Neural progenitor cell (in vitro differentiated cells): ENCODE results near the gene OXSR1. TPM values are rescaled to one million over a fixed set of nuclear protein-coding genes. Genes with fewer than 3 reads are reported as not detected.

Experiments
- DNase-seq: peaks from one replicate; pipeline ENCODE4 v3.0.0-alpha.2; 2016; ENCODE audit warnings: low spot score
- H2AFZ ChIP-seq: fragments of 200-600 bp; sonication (generic); replicated peaks from 2 replicates; pipeline ENCODE4 v1.6.1; 2016; ENCODE audit warnings: antibody characterized with exemption
- H3F3A ChIP-seq: fragments of 200-600 bp; sonication (generic); 2 replicates; pipeline ENCODE4 v1.6.1; 2016; ENCODE audit warnings: antibody characterized with exemption, low read depth
- H3K27ac ChIP-seq: fragments of 200-600 bp; sonication (generic); 2 replicates; pipeline ENCODE4 v1.5.1; 2016; ENCODE audit warnings: mild to moderate bottlenecking
- H3K27me3 ChIP-seq: fragments of 200-600 bp; sonication (generic); 2 replicates; pipeline ENCODE4 v1.6.1; 2016; ENCODE audit warnings: mild to moderate bottlenecking, moderate library complexity
- H3K36me3 ChIP-seq: fragments of 200-600 bp; sonication (generic); 2 replicates; pipeline ENCODE4 v1.5.1; 2016
- H3K4me1 ChIP-seq: fragments of 200-600 bp; sonication (generic); 2 replicates; pipeline ENCODE4 v1.6.1; 2016; ENCODE audit warnings: mixed run types
- H3K4me2 ChIP-seq: fragments of 200-600 bp; sonication (generic); 2 replicates; pipeline ENCODE4 v1.6.1; 2016
- H3K4me3 ChIP-seq: fragments of 200-600 bp; sonication (generic); 2 replicates; pipeline ENCODE4 v1.5.1; 2016
- H3K79me2 ChIP-seq: fragments of 200-600 bp; sonication (generic); 2 replicates; pipeline ENCODE4 v1.6.1; 2016; ENCODE audit warnings: low read depth
- H3K9ac ChIP-seq: fragments of 200-600 bp; sonication (generic); 2 replicates; pipeline ENCODE4 v1.6.1; 2016
- H3K9me3 ChIP-seq: fragments of 200-600 bp; sonication (generic); 2 replicates; pipeline ENCODE4 v1.5.1; 2016; ENCODE audit warnings: low read depth
- H4K20me1 ChIP-seq: fragments of 200-600 bp; sonication (generic); 2 replicates; pipeline ENCODE4 v1.6.1; 2016; ENCODE audit warnings: low read depth
- H3K27ac Mint-ChIP-seq: 3 replicates; pipeline ENCODE4 v1.8.0; 2021; ENCODE audit warnings: mixed read lengths
- H3K27me3 Mint-ChIP-seq: 2 replicates; pipeline ENCODE4 v1.8.0; 2022; ENCODE audit warnings: low read depth, mild to moderate bottlenecking, inconsistent platforms, moderate library complexity, mixed read lengths; ENCODE audit not compliant: insufficient read depth
- H3K36me3 Mint-ChIP-seq: 3 replicates; pipeline ENCODE4 v1.8.0; 2021; ENCODE audit warnings: mixed read lengths
- H3K4me1 Mint-ChIP-seq: 3 replicates; pipeline ENCODE4 v1.8.0; 2021; ENCODE audit warnings: mixed read lengths
- H3K4me3 Mint-ChIP-seq: 3 replicates; pipeline ENCODE4 v1.8.0; 2021; ENCODE audit warnings: mild to moderate bottlenecking, moderate library complexity, mixed read lengths
- H3K9me3 Mint-ChIP-seq: 3 replicates; pipeline ENCODE4 v1.8.0; 2020; ENCODE audit warnings: mixed read lengths
- EZH2 ChIP-seq: fragments of 200-600 bp; sonication (generic); IDR thresholded peaks from 2 replicates; pipeline ENCODE4 v1.6.1; 2017; ENCODE audit warnings: antibody characterized with exemption, mild to moderate bottlenecking, moderate library complexity
- EZH2phosphoT487 ChIP-seq: fragments of 200-600 bp; sonication (generic); IDR thresholded peaks from 2 replicates; pipeline ENCODE4 v1.6.1; 2017; ENCODE audit warnings: antibody characterized with exemption
- total RNA-seq: library from RNA; depleted of rRNA; stranded (reverse); fragments of >200 nt; gene quantifications from 2 replicates; pipeline ENCODE4 v1.2.3, GENCODE V29; 2015; ENCODE audit warnings: low replicate concordance
- TF ChIP-seq, protein P1 (sequence below): fragments of 200-600 bp; sonication (generic); IDR thresholded peaks from 2 replicates; pipeline ENCODE4 v1.5.1; 2017; ENCODE audit warnings: antibody characterized with exemption, mild to moderate bottlenecking

OXSR1 gene
- total RNA-seq, 1 donor from 2014 or later = 65.8 TPM

DNA sequence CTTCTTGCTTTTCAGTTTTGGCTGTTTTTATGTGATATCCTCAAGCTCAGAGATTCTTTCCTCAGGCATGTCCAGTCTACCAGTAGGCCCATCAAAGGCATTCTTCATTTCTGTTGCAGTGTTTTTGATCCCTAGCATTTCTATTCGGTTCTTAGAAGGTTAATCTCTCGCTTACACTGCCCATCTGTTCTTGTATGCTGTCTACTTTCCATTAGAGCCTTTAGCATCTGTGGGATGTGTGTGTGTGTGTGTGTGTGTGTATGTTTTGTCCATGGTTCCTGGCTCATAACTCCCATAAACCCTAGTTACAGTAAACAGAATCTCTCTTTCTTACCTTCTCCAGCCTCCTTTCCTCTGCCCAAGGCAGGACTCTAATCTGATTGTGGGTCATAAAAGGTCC is 95.1 kb downstream of the OXSR1 start:
- Histone ChIP-seq H2AFZ (no peak overlapping the region), H3K27me3 (no peaks in the 10 kb centered on the region), H3K79me2 (no peaks in the 10 kb centered on the region), H3K4me3 (no peak overlapping the region), H3F3A (no peaks in the 10 kb centered on the region), H3K36me3 (no peaks in the 10 kb centered on the region), H4K20me1 (peaks cover 4% of the 10 kb centered on the region), H3K9me3 (no peaks in the 10 kb centered on the region), H3K9ac (no peak overlapping the region), H3K4me1 (peaks cover 6% of the 10 kb centered on the region), H3K4me2 (no peak overlapping the region), H3K27ac (no peak overlapping the region)
- DNase-seq = no peak
- Mint-ChIP-seq H3K4me1 (peaks cover 11% of the 10 kb centered on the region), H3K36me3 (peaks cover 2% of the 10 kb centered on the region), H3K27ac (no peak overlapping the region), H3K4me3 (no peak overlapping the region), H3K9me3 (no peaks in the 10 kb centered on the region), H3K27me3 (no peaks in the 10 kb centered on the region)
- TF ChIP-seq EZH2 = no peak
- TF ChIP-seq, protein P1, sequence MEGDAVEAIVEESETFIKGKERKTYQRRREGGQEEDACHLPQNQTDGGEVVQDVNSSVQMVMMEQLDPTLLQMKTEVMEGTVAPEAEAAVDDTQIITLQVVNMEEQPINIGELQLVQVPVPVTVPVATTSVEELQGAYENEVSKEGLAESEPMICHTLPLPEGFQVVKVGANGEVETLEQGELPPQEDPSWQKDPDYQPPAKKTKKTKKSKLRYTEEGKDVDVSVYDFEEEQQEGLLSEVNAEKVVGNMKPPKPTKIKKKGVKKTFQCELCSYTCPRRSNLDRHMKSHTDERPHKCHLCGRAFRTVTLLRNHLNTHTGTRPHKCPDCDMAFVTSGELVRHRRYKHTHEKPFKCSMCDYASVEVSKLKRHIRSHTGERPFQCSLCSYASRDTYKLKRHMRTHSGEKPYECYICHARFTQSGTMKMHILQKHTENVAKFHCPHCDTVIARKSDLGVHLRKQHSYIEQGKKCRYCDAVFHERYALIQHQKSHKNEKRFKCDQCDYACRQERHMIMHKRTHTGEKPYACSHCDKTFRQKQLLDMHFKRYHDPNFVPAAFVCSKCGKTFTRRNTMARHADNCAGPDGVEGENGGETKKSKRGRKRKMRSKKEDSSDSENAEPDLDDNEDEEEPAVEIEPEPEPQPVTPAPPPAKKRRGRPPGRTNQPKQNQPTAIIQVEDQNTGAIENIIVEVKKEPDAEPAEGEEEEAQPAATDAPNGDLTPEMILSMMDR = no peak
- no peak for TF ChIP-seq EZH2phosphoT487

DNA sequence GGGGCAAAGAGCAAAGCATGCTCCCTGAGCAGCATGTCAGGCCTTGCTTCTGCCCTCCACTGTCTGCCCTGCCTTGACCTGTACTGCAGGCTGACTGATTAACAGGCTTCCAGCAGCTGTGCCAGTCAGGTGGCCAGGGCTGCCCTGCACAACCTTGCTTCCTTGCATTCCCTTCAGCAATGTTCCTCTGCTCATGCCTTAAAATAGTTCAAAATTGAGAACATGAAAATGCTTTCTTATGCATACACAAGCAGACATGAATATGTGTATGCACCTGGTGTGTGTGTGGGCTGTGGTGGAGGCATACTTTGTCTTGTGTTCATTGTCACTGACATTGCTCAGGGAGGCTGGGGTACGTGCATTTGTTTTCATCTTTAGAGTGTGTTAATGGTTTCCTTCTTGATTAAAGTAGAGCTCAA is 99.0 kb downstream of the OXSR1 start:
- H3F3A ChIP-seq = no peaks in the 10 kb centered on the region
- DNase-seq = no peak
- Mint-ChIP-seq H3K4me3 (no peak overlapping the region), H3K36me3 (peaks cover 2% of the 10 kb centered on the region), H3K4me1 (peaks cover 17% of the 10 kb centered on the region), H3K27ac (no peak overlapping the region), H3K27me3 (peaks cover 6% of the 10 kb centered on the region), H3K9me3 (no peaks in the 10 kb centered on the region)
- no peaks in the 10 kb centered on the region for H3K36me3 ChIP-seq
- no peaks in the 10 kb centered on the region for H3K27me3 ChIP-seq
- no peaks in the 10 kb centered on the region for H3K9me3 ChIP-seq
- no peaks in the 10 kb centered on the region for H4K20me1 ChIP-seq
- H3K79me2 ChIP-seq = no peaks in the 10 kb centered on the region
- no peak overlapping the region for H3K27ac ChIP-seq
- H3K4me1 ChIP-seq = peaks cover 9% of the 10 kb centered on the region
- no peak overlapping the region for H3K9ac ChIP-seq
- no peak overlapping the region for H3K4me3 ChIP-seq
- no peak overlapping the region for H3K4me2 ChIP-seq
- no peak overlapping the region for H2AFZ ChIP-seq
- TF ChIP-seq, protein P1 = no peak
- TF ChIP-seq EZH2 = no peak
- no peak for TF ChIP-seq EZH2phosphoT487

DNA sequence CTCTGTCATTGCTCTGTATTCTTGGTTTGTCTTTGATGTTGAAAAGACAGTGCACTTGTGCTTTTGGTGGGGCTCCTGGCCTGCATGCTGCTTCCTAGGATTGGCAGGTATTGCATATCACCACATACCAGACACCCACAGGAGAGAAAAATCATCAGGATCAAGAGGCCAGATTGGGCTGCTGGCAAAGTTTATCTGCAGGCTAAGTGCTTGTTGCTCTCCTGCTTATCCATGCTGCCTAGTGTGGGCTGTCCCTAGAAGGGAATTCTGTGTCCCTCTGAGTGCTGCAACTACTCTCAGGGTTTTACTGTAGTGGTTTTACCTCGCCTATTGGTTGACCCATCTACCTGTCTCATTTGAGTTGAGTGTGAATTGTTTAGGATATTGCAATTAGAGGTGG is 99.4 kb downstream of the OXSR1 start:
- H3K4me2 ChIP-seq = no peak overlapping the region
- TF ChIP-seq EZH2phosphoT487 = no peak
- no peak for TF ChIP-seq EZH2
- TF ChIP-seq, protein P1 = no peak
- H3K36me3 Mint-ChIP-seq = peaks cover 2% of the 10 kb centered on the region
- H4K20me1 ChIP-seq = no peaks in the 10 kb centered on the region
- no peak overlapping the region for H2AFZ ChIP-seq
- no peak for DNase-seq
- peaks cover 17% of the 10 kb centered on the region for H3K4me1 Mint-ChIP-seq
- H3K27me3 ChIP-seq = no peaks in the 10 kb centered on the region
- H3K4me3 ChIP-seq = no peak overlapping the region
- no peaks in the 10 kb centered on the region for H3F3A ChIP-seq
- peaks cover 9% of the 10 kb centered on the region for H3K4me1 ChIP-seq
- peaks cover 6% of the 10 kb centered on the region for H3K27me3 Mint-ChIP-seq
- H3K4me3 Mint-ChIP-seq = no peak overlapping the region
- H3K27ac Mint-ChIP-seq = no peak overlapping the region
- no peak overlapping the region for H3K9ac ChIP-seq
- H3K36me3 ChIP-seq = no peaks in the 10 kb centered on the region
- no peaks in the 10 kb centered on the region for H3K9me3 Mint-ChIP-seq
- no peaks in the 10 kb centered on the region for H3K9me3 ChIP-seq
- H3K27ac ChIP-seq = no peak overlapping the region
- H3K79me2 ChIP-seq = no peaks in the 10 kb centered on the region
